Epithelial cell of prostate (primary cell): ENCODE measurements around the gene LEFTY1.
A peak's percentile ranks its signal among the peaks of the same experiment; 100 is the strongest.

Experiments used
- DNase-seq: peaks from one replicate; pipeline ENCODE4 v3.0.0-alpha.2; 2011; ENCODE audit warnings: low read depth, low spot score
- H3K27ac ChIP-seq: fragments of 450-650 bp; 2 replicates; pipeline ENCODE4 v1.5.1; 2017; ENCODE audit warnings: mild to moderate bottlenecking

The LEFTY1 gene

GRCh38 chr1:225876900-225877510 is 11.9 kb downstream of the LEFTY1 start:
- H3K27ac ChIP-seq = no peak overlapping the region
- DNase-seq = no peak

- no peak for DNase-seq
- peak overlapping the region; percentile 46 for H3K27ac ChIP-seq
Observed at GRCh38 chr1:225875044-225875815, 13.7 kb downstream of the LEFTY1 start.

- peak overlapping the region; percentile 46 for H3K27ac ChIP-seq
- no peak for DNase-seq
Observed at GRCh38 chr1:225874431-225874830, 14.5 kb downstream of the LEFTY1 start.

- no peak for DNase-seq
- no peak overlapping the region for H3K27ac ChIP-seq
Observed at GRCh38 chr1:225873281-225873850, 15.6 kb downstream of the LEFTY1 start.

- H3K27ac ChIP-seq = peak overlapping the region; percentile 12
- DNase-seq = no peak
Observed at GRCh38 chr1:225872075-225872430, 16.9 kb downstream of the LEFTY1 start.

GRCh38 chr1:225871359-225872074 is 17.4 kb downstream of the LEFTY1 start:
- no peak for DNase-seq
- peak overlapping the region; percentile 12 for H3K27ac ChIP-seq

GRCh38 chr1:225870911-225871310 is 18.0 kb downstream of the LEFTY1 start:
- no peak for DNase-seq
- H3K27ac ChIP-seq = no peak overlapping the region

GRCh38 chr1:225868631-225869330 is 20.2 kb downstream of the LEFTY1 start:
- H3K27ac ChIP-seq = no peak overlapping the region
- no peak for DNase-seq

- no peak for DNase-seq
- H3K27ac ChIP-seq = no peak overlapping the region
Observed at GRCh38 chr1:225866981-225867380, 22.0 kb downstream of the LEFTY1 start.

- H3K27ac ChIP-seq = no peak overlapping the region
- DNase-seq = no peak
Observed at GRCh38 chr1:225866061-225866837, 22.7 kb downstream of the LEFTY1 start.

- no peak overlapping the region for H3K27ac ChIP-seq
- no peak for DNase-seq
Observed at GRCh38 chr1:225865514-225865913, 23.4 kb downstream of the LEFTY1 start.

GRCh38 chr1:225863167-225863566 is 25.8 kb downstream of the LEFTY1 start:
- no peak overlapping the region for H3K27ac ChIP-seq
- DNase-seq = no peak

GRCh38 chr1:225862581-225862950 is 26.4 kb downstream of the LEFTY1 start:
- no peak for DNase-seq
- no peak overlapping the region for H3K27ac ChIP-seq

- no peak for DNase-seq
- H3K27ac ChIP-seq = no peak overlapping the region
Observed at GRCh38 chr1:225861834-225862580, 26.9 kb downstream of the LEFTY1 start.

- H3K27ac ChIP-seq = no peak overlapping the region
Observed at GRCh38 chr1:225860876-225861441, 28.0 kb downstream of the LEFTY1 start.

GRCh38 chr1:225860107-225860506 is 28.8 kb downstream of the LEFTY1 start:
- DNase-seq = no peak
- H3K27ac ChIP-seq = no peak overlapping the region

More at GRCh38 chr1:225860876-225861441, 28.0 kb downstream of the LEFTY1 start:
- DNase-seq = no peak

GRCh38 chr1:225859151-225859550 is 29.8 kb downstream of the LEFTY1 start:
- no peak for DNase-seq
- H3K27ac ChIP-seq = no peak overlapping the region

GRCh38 chr1:225857256-225857655 is 31.7 kb downstream of the LEFTY1 start:
- DNase-seq = no peak
- H3K27ac ChIP-seq = no peak overlapping the region
